SKM-1 (cell line): Measurements from ENCODE around the gene CDK19.

ENCODE experiments used
- DNase-seq: peaks from one replicate; lab custom pipeline; 2025; ENCODE audit not compliant: unreplicated experiment; lab: John Stamatoyannopoulos, UW

The CDK19 gene

DNA sequence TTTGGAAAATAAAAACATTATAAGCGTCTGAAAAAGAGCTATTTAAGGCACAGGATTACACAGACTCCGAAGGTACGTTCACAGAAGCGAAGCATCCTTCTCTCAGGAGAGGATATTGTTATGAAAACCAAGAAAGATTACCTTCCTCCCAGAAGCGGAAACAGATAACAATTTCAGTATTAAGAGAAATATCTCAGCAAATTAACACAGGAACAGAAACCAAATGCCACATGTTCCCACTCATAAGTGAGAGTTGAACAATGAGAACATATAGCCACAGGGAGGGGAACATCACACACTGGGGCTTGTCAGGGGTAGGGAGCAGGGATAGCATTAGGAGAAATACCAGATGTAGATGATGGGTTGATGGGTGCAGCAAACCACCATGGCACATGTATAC lies 109.7 kb downstream of the CDK19 start:
- DNase-seq = no peak

- DNase-seq = no peak
Measured at GRCh38 chr6:110703906-110704594, 111.2 kb downstream of the CDK19 start.

GRCh38 chr6:110703010-110703905 lies 112.0 kb downstream of the CDK19 start:
- no peak for DNase-seq

DNA sequence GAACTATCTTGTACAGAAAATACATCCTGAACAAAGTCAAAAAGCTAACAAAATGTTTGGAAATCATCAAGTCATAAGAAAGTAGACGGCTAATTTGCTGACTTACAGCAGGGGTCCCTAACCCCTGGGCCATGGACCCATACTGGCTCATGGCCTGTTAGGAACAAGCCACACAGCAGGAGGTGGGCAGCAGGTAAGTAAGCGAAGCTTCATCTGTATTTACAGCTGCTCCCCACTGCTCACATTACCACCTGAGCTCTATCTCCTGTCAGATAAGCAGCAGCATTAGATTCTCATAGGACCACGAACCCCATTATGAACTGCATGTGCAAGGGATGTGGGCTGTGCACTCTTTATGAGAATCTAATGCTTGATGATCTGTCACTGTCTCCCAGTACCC lies 115.5 kb downstream of the CDK19 start:
- no peak for DNase-seq

GRCh38 chr6:110693994-110694393 lies 121.3 kb downstream of the CDK19 start:
- DNase-seq = no peak

GRCh38 chr6:110693296-110693695 lies 122.0 kb downstream of the CDK19 start:
- DNase-seq = no peak

DNA sequence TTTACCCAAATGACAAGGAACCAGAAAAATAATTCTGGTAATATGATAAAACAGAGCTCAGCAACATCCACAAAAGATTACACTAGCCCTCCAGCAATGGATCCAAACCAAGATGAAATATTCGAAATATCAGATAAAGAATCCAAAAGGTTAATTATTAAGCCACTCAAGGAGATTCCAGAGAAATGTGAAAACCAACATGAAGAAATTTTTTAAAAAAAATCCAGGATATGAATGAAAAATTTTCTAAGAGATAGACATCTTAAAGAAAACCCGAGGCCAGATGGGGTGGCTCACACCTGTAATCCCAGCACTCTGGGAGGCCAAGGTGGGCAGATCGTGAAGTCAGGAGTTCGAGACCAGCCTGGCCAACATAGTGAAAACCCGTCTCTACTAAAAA lies 124.4 kb downstream of the CDK19 start:
- no peak for DNase-seq

- DNase-seq = no peak
Measured at GRCh38 chr6:110690106-110690654, 125.1 kb downstream of the CDK19 start.

- no peak for DNase-seq
Measured at GRCh38 chr6:110689275-110689935, 125.9 kb downstream of the CDK19 start.

DNA sequence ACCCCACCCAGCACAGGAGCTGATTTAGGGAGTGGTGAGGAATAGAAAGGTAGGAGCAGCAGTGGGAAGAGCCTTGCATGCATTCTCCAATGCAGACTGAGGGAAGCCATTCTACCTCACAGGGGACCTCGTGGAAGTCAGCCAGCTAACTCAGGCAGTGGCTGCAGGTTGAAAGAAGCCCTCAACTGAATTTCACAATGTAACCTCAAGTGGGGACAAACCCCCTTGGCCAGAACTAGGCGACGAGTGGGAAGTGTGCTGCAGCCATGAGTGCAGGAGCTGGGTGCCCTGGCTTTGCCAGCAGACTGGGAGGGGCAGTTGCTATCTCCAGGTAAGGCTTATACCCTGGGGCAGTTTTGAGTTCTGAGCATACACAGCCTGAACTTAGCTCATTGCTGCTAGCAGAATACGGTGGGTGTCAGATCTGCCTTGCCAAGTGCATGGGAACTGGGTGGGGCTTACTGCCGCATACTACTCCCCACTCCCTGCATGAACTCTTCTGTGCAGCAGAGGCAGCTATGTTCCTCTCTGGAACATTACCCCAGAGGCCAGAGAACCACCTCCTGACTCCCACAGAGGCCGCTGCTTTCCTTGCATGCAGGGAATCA lies 126.5 kb downstream of the CDK19 start:
- DNase-seq = no peak

- no peak for DNase-seq
Measured at GRCh38 chr6:110687326-110687725, 127.9 kb downstream of the CDK19 start.

- DNase-seq = no peak
Measured at GRCh38 chr6:110683241-110683640, 132.0 kb downstream of the CDK19 start.

GRCh38 chr6:110682460-110682853 lies 132.8 kb downstream of the CDK19 start:
- peak; percentile 87 for DNase-seq

DNA sequence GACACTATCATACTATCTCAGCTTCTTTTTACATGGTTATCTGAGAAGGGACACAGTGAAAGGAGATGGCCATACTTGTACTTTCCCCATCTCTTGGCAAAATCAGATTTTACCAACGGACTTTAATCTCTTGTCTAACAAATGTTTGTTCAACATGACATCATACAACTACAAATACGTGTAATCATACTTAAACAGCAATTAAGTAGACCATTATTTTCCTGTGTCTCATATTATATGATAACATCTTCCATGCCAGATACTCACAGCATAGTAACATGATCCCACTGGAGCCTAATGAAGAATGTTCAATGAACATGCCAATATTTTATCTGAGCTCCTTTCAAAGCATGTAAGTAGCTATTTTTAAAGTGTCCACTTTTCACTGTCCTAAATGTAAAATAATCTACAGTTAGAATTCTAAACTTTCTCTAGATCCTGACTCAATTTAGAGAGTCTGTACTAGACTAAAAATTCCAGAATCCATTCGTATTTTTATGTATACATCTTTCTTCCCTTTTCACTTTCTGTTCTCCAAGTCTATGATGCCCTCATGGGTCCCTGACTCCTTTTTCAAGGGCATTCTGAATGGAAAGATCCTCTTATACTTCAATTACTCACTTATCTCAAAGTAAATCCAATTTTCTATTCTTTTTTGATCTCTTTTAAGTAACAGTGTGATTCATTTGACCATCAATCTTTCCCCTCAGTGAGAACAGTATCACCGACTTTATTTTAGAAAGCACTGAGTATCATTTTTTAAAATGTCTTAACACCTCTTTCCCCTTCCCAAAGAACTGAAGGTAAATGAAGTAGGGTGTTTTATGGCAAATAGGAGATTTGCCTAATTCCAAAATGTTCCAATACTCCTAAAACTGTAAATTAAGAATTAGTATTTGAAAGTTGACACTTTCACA lies 133.5 kb downstream of the CDK19 start:
- no peak for DNase-seq

DNA sequence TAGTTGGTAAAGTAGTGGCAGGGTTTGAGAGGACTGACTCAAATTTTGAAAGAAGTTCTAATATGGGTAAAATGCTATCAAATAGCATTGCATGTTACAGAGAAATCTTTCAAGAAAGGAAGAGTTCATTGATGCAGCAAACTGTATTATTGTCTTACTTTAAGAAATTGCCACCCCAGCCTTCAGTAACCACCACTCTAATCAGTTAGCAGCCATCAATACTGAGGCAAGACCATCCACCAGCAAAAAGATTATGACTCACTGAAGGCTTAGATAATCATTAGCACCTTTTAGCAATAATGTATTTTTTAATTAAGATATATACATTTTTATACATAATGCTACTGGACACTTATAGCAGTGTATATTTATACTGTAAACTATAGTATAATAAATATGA lies 138.9 kb downstream of the CDK19 start:
- no peak for DNase-seq

GRCh38 chr6:110674096-110674495 lies 141.2 kb downstream of the CDK19 start:
- no peak for DNase-seq

GRCh38 chr6:110672122-110672521 lies 143.1 kb downstream of the CDK19 start:
- DNase-seq = no peak

- DNase-seq = no peak
Measured at GRCh38 chr6:110671447-110671846, 143.8 kb downstream of the CDK19 start.

GRCh38 chr6:110665600-110665999 lies 149.7 kb downstream of the CDK19 start:
- no peak for DNase-seq

DNA sequence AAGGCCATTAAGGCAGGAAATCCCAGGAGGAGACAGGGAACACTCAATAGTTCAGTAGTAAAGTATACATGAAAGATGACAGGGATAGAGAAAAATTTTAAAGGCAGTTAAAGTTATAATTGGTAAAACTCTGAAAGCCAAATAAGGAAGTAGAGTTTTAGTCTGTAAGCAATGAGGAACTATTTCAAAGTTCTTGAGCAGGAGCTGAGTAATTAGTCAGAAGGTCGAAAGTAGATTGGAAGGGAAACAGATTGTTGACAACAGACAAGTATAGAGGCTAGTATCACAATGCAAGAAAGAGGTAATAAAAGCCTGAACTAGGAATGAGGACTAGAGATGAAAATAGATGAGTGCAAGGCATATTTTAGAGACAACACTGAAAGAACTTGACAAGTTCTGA lies 150.3 kb downstream of the CDK19 start:
- DNase-seq = peak; percentile 84
